ENCODE results near the gene ERBB4. TPM values are rescaled to one million over a fixed set of nuclear protein-coding genes. Genes with fewer than 3 reads are reported as not detected.

ERBB4 gene
- total RNA-seq, 1 donor = 5.8 TPM

DNA sequence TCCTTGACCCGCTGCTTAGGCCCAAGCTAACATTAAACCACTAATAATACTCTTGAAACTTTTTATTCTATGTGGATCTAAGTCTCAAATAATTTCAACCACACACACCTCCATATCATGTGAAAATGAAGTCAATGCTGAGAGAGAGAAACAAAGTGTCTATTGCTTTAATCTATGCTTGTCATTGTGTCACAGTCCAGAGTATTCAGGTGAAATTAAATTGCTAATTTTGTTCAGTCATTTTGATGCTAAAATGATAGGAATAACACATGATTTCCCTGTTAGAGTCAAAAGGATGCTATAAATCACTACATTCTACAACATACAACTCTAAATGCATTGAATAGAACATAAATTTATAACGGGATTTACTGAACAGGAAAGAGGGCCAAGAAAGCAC, 195.4 kb downstream of the ERBB4 start:
- DNase-seq (ENCODE audit: low read depth) = no peak
- no peak for TF ChIP-seq CTCF (IDR thresholded peaks at IDR 0.05; ENCODE audit: insufficient read depth, low read length)
- H3K4me3 ChIP-seq (ENCODE audit: low read depth, low read length) = no peak overlapping the region

DNA sequence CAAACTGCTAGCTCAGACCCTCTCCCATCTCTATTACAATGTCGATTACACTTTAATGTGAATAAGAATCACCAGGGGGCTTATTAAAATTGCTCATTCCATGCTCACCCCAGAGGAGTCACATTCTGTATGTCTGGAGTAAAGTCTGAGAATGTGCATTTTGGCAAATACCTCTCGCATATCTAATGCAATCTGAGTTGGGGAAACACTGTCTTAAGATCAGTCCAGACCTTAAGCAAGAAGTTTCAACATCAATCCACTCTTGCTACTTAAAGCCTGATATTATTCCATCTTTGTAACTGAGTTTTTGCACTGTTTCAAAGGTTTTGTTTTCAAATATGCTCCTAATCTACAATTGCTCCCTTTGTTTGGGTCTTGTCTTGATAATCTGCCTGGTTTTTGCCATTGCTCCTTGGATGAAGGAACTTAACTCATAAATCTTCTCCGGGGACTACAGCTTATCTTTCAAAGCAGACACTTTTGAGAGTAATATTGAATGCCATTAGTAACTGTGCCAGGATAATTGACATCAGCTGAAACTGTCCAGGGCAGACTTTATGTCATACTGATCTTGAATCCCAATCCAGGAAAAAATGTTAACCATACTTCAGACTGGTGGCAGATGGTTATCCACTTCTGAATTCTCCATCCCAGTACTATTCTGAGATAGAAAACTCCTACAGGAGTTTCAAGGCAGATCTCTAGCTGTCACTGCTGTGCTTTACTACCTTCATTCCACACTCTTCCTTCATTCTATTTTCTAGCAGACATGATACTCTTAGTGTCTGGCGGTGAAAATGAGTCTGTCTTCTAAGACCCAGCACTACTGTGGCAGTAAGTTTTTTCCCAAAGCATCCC, 200.9 kb downstream of the ERBB4 start:
- no peak overlapping the region for H3K4me3 ChIP-seq (ENCODE audit: low read depth, low read length)
- peak; percentile 84 for DNase-seq (ENCODE audit: low read depth)
- no peak for TF ChIP-seq CTCF (IDR thresholded peaks at IDR 0.05; ENCODE audit: insufficient read depth, low read length)

- DNase-seq (ENCODE audit: low read depth) = peak; percentile 70
- no peak overlapping the region for H3K4me3 ChIP-seq (ENCODE audit: low read depth, low read length)
- no peak for TF ChIP-seq CTCF (IDR thresholded peaks at IDR 0.05; ENCODE audit: insufficient read depth, low read length)
Measured at GRCh38 chr2:212337036-212337435, 201.6 kb downstream of the ERBB4 start.

- no peak for DNase-seq (ENCODE audit: low read depth)
- TF ChIP-seq CTCF (IDR thresholded peaks at IDR 0.05; ENCODE audit: insufficient read depth, low read length) = no peak
- no peak overlapping the region for H3K4me3 ChIP-seq (ENCODE audit: low read depth, low read length)
Measured at GRCh38 chr2:212330263-212330662, 208.3 kb downstream of the ERBB4 start.

GRCh38 chr2:212328712-212329496, 209.7 kb downstream of the ERBB4 start:
- no peak overlapping the region for H3K4me3 ChIP-seq (ENCODE audit: low read depth, low read length)
- no peak for TF ChIP-seq CTCF (IDR thresholded peaks at IDR 0.05; ENCODE audit: insufficient read depth, low read length)
- no peak for DNase-seq (ENCODE audit: low read depth)

DNA sequence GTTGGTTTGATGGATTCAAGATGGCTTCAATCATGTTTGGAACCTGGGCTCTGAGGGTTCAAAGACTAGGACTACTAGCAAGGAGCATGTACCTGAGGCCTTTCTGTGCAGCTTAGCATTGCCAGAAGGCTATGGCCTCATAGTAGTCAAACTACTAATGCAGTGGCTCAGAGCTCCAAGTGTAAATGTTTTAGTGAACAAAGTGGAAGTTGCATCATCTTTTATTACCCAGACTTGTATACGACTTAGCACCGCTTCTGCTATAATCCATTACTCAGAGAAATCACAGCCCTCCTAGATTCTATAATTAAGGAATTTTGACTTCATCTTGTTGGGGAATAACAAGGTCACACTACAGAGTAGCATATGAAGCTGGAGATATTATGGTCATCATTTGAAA, 210.5 kb downstream of the ERBB4 start:
- TF ChIP-seq CTCF (IDR thresholded peaks at IDR 0.05; ENCODE audit: insufficient read depth, low read length) = no peak
- no peak for DNase-seq (ENCODE audit: low read depth)
- H3K4me3 ChIP-seq (ENCODE audit: low read depth, low read length) = no peak overlapping the region

Measured in fibroblast of the aortic adventitia (primary cell).